ENCODE data around the gene TRIOBP. TPM values are rescaled to one million over a fixed set of nuclear protein-coding genes. Genes with fewer than 3 reads are reported as not detected.

Gene TRIOBP
- total RNA-seq, 1 experiment from 2014 or later = 45.7 TPM

GRCh38 chr22:37739035-37739434 is 42.2 kb downstream of the TRIOBP start:
- H3K4me3 Mint-ChIP-seq (ENCODE audit: unreplicated experiment) = no peak overlapping the region
- H3K4me1 Mint-ChIP-seq (ENCODE audit: insufficient read depth, unreplicated experiment) = peaks cover 14% of the 10 kb centered on the region
- H3K27ac Mint-ChIP-seq (ENCODE audit: low read depth, unreplicated experiment) = no peak overlapping the region
- H3K36me3 Mint-ChIP-seq (ENCODE audit: insufficient read depth, unreplicated experiment) = no peaks in the 10 kb centered on the region
- no TSS peak for BruUV-seq (replicated peaks)
- ChIA-PET POLR2A (interaction anchor here (0.6 to 1.4 kb wide), 2 partner anchors 9 to 14 kb away, joined by 3 read pairs; no protein-coding TSS in a partner anchor), CTCF (no interaction called here)
- intact Hi-C loops (cut with micrococcal nuclease) = no loop called here
- H3K9me3 Mint-ChIP-seq (ENCODE audit: unreplicated experiment) = no peaks in the 10 kb centered on the region
- TF ChIP-seq, protein P1, sequence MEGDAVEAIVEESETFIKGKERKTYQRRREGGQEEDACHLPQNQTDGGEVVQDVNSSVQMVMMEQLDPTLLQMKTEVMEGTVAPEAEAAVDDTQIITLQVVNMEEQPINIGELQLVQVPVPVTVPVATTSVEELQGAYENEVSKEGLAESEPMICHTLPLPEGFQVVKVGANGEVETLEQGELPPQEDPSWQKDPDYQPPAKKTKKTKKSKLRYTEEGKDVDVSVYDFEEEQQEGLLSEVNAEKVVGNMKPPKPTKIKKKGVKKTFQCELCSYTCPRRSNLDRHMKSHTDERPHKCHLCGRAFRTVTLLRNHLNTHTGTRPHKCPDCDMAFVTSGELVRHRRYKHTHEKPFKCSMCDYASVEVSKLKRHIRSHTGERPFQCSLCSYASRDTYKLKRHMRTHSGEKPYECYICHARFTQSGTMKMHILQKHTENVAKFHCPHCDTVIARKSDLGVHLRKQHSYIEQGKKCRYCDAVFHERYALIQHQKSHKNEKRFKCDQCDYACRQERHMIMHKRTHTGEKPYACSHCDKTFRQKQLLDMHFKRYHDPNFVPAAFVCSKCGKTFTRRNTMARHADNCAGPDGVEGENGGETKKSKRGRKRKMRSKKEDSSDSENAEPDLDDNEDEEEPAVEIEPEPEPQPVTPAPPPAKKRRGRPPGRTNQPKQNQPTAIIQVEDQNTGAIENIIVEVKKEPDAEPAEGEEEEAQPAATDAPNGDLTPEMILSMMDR (IDR thresholded peaks at IDR 0.05; ENCODE audit: unreplicated experiment) = no peak
- no peak for DNase-seq (ENCODE audit: unreplicated experiment)
- H3K27me3 Mint-ChIP-seq (ENCODE audit: insufficient read depth, unreplicated experiment) = no peaks in the 10 kb centered on the region

DNA sequence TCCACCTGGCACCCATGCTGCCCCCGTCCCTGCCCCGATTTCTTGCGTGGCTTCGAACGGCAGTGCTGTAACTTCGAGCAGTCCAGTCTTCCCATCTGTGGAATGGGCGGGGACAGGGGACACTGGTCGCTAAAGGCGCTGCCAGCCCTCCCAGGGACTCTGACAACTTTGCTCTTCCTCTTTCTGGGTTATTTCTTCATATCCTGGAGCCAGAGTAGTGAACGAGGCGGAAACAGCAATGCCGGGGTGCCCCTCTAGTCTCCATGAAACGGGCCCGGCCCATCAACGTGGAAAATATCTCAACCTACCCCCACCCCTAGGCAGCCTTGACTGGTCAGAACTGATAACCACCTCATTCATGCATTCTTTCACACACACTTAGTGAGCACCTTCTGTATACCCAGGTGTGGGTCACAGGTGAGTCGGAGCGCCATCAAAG is 42.8 kb downstream of the TRIOBP start:
- BruUV-seq (replicated peaks) = no TSS peak
- POLR2A ChIA-PET = interaction anchor here (0.6 to 3.9 kb wide), 2 partner anchors 13 to 54 kb away, joined by 3 to 17 read pairs; partner anchors contain the start of gene NOL12
- CTCF ChIA-PET = no interaction called here
- no peaks in the 10 kb centered on the region for H3K9me3 Mint-ChIP-seq (ENCODE audit: unreplicated experiment)
- intact Hi-C loops (cut with micrococcal nuclease) = no loop called here
- no peaks in the 10 kb centered on the region for H3K27me3 Mint-ChIP-seq (ENCODE audit: insufficient read depth, unreplicated experiment)
- no peak overlapping the region for H3K4me3 Mint-ChIP-seq (ENCODE audit: unreplicated experiment)
- H3K36me3 Mint-ChIP-seq (ENCODE audit: insufficient read depth, unreplicated experiment) = no peaks in the 10 kb centered on the region
- H3K4me1 Mint-ChIP-seq (ENCODE audit: insufficient read depth, unreplicated experiment) = peaks cover 18% of the 10 kb centered on the region
- TF ChIP-seq, protein P1 (IDR thresholded peaks at IDR 0.05; ENCODE audit: unreplicated experiment) = no peak
- H3K27ac Mint-ChIP-seq (ENCODE audit: low read depth, unreplicated experiment) = no peak overlapping the region
- no peak for DNase-seq (ENCODE audit: unreplicated experiment)

GRCh38 chr22:37740455-37741311 is 43.8 kb downstream of the TRIOBP start:
- no peak for DNase-seq (ENCODE audit: unreplicated experiment)
- Mint-ChIP-seq H3K27me3 (ENCODE audit: insufficient read depth, unreplicated experiment) (no peaks in the 10 kb centered on the region), H3K9me3 (ENCODE audit: unreplicated experiment) (no peaks in the 10 kb centered on the region), H3K27ac (ENCODE audit: low read depth, unreplicated experiment) (no peak overlapping the region), H3K4me1 (ENCODE audit: insufficient read depth, unreplicated experiment) (peaks cover 25% of the 10 kb centered on the region), H3K36me3 (ENCODE audit: insufficient read depth, unreplicated experiment) (no peaks in the 10 kb centered on the region), H3K4me3 (ENCODE audit: unreplicated experiment) (no peak overlapping the region)
- CTCF ChIA-PET = interaction anchor here (0.7 kb wide), 1 partner anchor 58 kb away, joined by 3 read pairs; no protein-coding TSS in a partner anchor
- BruUV-seq (replicated peaks) = no TSS peak
- POLR2A ChIA-PET = interaction anchor here (0.6 to 3.9 kb wide), 13 partner anchors 9 to 1353 kb away, joined by 3 to 17 read pairs (median 4); partner anchors contain the start of genes GCAT, GGA1, NOL12 and PDXP
- TF ChIP-seq, protein P1 (IDR thresholded peaks at IDR 0.05; ENCODE audit: unreplicated experiment) = no peak
- intact Hi-C loops (cut with micrococcal nuclease) = no loop called here

DNA sequence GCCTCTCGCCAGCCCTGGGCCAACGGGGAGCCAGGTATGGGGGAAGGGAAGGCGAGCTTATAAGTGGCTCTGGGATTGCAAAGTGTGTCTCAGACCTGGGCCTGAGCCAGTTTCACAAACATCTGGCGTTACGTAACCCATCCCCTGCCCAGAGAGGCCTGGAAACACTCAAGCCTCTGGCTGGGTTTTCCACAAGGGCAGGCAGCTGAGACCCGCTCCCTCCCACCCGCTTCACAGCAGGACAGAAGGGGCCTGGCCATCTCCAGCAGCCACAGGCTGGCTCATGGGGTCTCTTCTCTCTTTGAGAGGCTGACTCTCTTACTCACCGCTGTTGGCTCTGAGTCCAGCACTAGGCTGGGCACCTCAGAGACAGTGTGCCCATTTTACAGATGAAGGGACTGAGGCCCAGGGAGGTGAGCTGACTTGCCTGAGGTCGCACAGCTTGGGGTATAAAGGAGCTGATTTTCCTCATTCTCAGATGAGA is 44.5 kb downstream of the TRIOBP start:
- Mint-ChIP-seq H3K9me3 (ENCODE audit: unreplicated experiment) (no peaks in the 10 kb centered on the region), H3K4me3 (ENCODE audit: unreplicated experiment) (no peak overlapping the region), H3K4me1 (ENCODE audit: insufficient read depth, unreplicated experiment) (peaks cover 25% of the 10 kb centered on the region), H3K36me3 (ENCODE audit: insufficient read depth, unreplicated experiment) (no peaks in the 10 kb centered on the region), H3K27me3 (ENCODE audit: insufficient read depth, unreplicated experiment) (no peaks in the 10 kb centered on the region), H3K27ac (ENCODE audit: low read depth, unreplicated experiment) (no peak overlapping the region)
- ChIA-PET POLR2A (interaction anchor here (0.6 to 3.9 kb wide), 13 partner anchors 9 to 1354 kb away, joined by 3 to 17 read pairs (median 4); partner anchors contain the start of genes GCAT, GGA1, NOL12 and PDXP), CTCF (interaction anchor here (0.7 kb wide), 1 partner anchor 101 kb away, joined by 5 read pairs; no protein-coding TSS in a partner anchor)
- TF ChIP-seq, protein P1 (IDR thresholded peaks at IDR 0.05; ENCODE audit: unreplicated experiment) = no peak
- intact Hi-C loops (cut with micrococcal nuclease) = no loop called here
- BruUV-seq (replicated peaks) = no TSS peak
- DNase-seq (ENCODE audit: unreplicated experiment) = peak; percentile 96

Data from MCF 10A (cell line).